ENCODE data around the gene ADCY1.

ADCY1 gene

DNA sequence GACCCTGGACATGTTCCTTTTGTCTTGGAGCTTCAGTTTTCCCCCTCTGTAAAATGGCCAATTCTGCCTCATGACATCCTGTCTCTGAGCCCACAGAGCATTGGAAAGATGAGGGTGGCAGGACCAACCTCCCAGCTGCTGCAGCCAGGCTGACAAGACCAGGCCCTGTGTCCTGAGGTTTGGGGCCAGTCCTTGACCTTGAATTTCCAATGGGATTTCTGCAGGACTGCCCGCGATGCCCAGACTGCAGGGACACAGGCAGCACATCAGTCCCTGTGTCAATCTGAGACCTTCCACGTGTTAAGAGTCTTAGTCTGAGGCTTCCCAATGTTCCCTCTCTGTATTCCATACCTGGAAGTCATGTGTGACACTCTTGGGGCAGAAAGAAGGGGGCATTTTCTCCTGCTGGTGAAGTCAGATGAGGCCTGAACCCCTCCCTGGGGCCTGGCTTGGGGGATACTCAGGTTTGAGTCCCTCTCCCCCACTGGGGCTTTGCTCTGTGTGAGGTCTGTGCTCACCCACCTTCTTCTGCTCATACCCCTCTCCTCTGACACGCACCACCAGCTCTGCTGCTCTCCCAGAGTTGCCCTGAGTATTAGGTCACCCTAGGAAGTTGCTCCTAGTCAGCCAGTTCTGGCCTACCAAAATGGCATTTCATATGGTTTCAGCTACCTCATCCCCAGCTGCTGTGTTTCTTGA lies 79.2 kb downstream of the ADCY1 start:
- no peak for DNase-seq (ENCODE audit: low read depth)

DNA sequence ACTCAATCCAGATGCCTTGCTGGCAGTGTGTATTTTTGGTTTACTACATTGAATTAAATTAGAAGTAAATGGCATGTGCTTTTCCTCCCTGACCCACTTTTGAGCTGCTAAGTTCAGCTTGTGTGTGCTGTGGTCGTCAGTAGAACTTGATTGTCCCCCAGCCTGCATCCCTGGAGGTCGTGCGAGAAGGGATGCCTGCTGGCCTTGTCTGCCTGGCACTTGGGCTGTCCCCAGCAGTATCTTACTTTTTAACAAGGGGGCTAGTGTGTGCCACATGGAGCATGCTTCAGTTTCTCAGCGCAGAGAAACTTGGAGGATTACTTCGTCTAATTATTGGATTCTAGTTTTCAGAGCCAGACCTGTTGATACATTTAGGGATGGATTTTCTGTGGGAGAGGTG lies 80.2 kb downstream of the ADCY1 start:
- DNase-seq (ENCODE audit: low read depth), result no peak

DNA sequence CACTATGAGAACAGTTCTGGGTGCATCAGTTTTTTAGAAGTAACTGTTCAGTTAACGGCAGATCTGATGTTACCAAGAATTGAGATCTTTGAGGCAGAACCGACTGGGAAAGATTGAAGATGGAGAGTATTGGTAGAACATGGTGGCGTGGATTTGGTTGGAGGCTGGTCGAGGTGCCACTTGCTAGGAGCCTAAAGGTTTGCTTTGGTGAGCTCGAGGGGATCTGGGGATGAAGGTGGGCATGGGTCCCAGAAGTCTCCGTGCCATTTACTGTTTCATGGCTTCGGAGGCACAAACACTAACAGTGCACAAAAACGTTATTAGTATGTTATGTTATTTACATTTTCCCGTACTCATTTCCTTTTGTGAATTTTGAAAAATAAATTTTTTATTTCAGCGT lies 81.4 kb downstream of the ADCY1 start:
- no peak for DNase-seq (ENCODE audit: low read depth)

- DNase-seq (ENCODE audit: low read depth), result no peak
Observed at GRCh38 chr7:45656431-45656830, 82.3 kb downstream of the ADCY1 start.

- no peak for DNase-seq (ENCODE audit: low read depth)
Observed at GRCh38 chr7:45657136-45657889, 83.1 kb downstream of the ADCY1 start.

GRCh38 chr7:45657890-45658715 lies 83.9 kb downstream of the ADCY1 start:
- no peak for DNase-seq (ENCODE audit: low read depth)

DNA sequence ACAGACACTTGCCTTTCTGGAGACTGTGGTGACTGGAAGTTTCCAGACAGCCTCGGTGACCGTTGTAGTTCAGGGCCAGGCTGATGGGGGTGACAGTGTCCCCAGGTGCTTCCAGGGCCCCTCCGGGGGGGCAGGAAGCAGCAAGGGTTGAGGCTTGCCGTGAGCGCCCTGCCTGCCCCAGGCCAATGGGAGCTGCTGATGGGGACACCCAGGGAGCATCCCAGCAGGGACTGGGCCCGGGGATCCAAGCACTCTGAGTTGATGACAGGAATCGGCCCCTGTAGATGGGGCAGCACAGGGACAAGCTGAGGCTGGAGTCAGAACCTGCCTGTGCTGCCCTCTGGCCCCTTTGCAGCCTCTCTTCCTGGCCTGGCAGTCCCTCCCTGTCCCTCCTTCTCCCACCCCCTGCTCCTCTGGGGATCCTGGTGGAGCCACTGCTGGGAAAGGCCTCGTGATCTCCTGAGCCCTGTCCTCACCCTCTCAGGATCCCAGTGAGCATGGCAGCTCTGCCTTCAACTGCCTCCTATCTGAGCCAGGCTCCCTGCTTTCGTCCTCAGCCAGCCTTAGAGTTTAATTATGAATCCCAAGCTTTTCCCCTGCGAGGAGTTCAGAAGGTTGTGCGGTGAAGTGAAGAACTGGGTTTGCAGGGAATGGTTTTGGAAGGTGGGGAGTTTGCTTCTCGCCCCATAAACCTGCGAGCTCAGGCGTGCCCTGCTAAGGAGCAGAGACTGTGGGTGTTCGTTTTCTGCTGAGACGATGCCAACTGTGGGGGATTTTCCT lies 84.7 kb downstream of the ADCY1 start:
- DNase-seq (ENCODE audit: low read depth), result no peak

GRCh38 chr7:45659496-45660139 lies 85.5 kb downstream of the ADCY1 start:
- no peak for DNase-seq (ENCODE audit: low read depth)

DNA sequence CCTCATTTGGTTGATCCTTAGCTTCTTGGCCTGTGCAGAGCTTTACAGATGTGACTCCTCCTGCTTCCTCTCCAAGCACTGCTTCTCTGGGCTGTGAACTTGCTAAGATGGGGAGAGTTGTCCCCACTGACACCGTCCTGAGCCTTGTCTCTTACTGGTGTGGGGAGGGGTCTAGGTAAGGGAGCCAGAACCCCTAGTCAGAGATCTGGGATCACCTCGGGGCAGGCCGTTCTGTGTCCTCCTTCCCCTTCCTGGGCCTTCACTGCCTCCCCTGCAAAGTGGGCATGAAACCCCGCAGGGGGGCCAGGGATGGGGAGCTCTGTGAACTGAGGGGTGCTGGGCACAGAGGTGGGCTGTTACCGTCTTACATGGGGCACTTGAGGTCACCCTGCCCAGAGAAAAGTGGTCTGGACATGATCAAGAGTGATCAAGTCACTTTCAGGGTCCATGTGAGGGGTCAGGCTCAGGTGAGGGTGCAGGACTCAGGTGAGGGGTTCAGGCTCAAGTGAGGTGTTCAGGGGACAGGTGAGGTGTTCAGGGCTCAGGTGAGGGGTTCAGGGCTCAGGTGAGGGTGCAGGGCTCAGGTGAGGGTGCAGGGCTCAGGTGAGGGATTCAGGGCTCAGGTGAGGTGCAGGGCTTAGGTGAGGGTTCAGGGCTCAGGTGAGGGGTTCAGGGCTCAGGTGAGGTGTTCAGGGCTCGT lies 86.2 kb downstream of the ADCY1 start:
- no peak for DNase-seq (ENCODE audit: low read depth)

DNA sequence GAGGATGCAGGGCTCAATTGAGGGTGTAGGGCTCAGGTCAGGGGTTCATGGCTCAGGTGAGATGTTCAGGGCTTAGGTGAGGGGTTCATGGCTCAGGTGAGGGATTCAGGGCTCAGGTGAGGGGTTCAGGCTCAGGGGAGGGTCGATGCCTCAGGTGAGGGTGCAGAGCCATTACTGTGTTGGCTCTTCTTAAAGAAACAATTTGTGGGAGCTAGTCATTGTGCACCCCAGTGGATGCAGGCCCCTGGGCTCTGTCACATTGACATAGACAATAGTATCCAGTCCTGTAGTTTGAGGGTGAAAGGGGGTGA lies 86.7 kb downstream of the ADCY1 start:
- DNase-seq (ENCODE audit: low read depth), result no peak

GRCh38 chr7:45661302-45661995 lies 87.3 kb downstream of the ADCY1 start:
- DNase-seq (ENCODE audit: low read depth), result no peak

DNA sequence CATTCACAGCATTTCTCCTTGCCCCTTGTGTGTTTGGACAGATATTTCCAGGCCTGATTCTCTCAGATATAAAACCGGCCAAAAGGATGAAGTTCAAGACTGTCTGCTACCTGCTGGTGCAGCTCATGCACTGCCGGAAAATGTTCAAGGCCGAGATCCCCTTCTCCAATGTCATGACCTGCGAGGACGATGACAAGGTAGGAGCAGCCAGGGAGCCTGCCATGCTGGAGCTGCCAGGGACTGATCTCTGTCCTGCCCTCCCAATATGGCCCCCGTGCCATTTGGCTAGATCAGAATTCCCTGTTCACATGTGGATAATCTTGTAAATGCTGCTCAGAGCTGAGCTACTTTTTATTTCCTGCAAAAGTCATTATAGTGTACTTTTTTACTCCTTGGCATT lies 87.8 kb downstream of the ADCY1 start:
- no peak for DNase-seq (ENCODE audit: low read depth)

DNA sequence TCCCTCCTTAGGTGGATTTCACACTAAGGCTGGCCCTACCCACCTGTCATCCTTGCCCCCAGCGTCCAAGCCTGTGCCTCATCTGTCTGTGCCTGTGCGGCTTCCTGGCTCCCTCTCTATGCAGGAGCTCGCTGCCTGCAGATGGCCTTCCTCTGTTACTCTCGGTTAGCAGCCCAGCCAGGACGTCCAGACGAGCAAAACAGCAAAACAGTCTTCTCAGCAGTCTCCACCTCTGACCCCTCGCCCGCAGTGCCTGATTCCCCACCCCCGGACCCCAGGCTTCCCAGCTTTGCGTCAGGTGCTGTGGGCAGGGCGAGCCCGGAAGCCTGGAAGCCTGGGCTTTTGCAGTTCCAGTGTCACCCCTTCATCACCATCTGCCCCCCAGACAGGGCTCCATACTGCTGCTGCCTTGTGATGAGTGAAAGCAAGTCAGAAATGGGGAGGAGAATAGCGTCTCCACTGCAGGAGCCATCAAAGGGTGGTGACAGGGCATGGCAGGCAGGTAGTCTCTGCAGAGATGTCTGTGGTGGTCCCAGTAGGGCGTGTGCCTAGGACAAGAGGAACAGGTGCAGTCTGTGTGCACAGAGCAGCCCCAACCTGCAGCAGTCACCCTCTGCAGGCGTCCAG lies 88.5 kb downstream of the ADCY1 start:
- DNase-seq (ENCODE audit: low read depth), result no peak

DNA sequence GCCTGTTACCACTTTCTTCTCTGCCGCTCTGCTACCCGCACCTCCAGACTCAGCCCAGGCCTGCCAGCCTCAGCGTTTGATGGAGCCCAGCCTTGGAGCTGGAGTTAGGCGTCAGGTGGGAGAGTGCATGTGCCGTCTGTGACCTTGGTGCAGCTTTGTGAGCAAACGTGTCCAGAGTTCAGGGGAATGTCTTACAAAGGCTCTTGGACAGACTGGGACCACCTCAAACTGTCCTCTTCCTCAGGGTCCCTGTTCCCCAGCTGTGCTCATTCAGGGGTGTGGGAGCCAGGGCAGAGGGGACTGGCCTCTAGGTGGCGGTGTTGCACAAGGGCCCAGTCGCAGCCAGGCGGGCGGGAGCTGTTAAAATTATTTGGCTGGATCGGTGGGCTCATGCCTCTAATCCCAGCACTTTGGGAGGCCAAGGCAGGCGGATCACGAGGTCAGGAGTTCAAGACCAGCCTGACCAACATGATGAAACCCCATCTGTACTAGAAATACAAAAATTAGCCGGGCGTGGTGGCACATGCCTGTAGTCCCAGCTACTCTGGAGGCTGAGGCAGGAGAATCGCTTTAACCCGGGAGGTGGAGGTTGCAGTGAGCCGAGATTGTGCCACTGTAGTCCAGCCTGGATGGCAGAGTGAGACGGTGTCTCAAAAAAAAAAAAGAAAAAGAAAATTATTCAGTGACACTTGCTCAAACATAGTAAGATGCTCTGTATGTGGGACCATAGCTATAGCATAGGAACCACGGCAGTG lies 89.2 kb downstream of the ADCY1 start:
- DNase-seq (ENCODE audit: low read depth), result no peak

DNA sequence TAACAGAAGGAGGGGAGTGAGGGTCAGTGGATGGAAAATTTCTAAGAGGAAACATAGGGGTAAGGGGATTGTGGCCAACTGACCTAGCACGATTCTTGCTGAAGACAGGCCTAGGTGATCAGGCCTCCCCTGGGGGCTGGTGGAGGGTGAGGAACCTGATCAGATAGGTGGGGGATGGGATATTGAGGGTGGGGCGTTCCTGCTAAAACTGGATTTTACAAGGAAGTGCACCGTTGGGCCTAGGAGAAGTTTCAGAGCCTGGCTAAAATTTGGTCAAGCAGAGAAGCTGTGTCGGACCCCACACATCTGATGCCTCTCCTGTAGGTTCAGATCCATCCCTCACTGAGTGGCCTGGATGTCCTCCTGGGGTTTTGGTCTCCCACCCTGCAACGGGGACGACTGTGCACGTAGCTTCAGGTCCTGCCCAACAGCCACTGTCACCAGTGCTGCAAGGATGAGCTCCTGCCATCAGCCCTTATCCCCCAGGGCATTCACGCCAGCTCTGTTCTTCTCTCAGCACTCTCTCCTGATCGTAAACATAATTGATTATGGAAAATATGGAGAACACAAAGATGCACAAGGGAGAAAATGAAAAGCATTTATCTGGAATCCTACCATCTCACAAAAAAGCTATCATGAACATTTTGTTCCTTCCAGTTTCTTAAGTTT lies 89.9 kb downstream of the ADCY1 start:
- no peak for DNase-seq (ENCODE audit: low read depth)

GRCh38 chr7:45665172-45665571 lies 91.0 kb downstream of the ADCY1 start:
- DNase-seq (ENCODE audit: low read depth), result no peak

- no peak for DNase-seq (ENCODE audit: low read depth)
Observed at GRCh38 chr7:45670227-45670626, 96.1 kb downstream of the ADCY1 start.

GRCh38 chr7:45670717-45671116 lies 96.5 kb downstream of the ADCY1 start:
- DNase-seq (ENCODE audit: low read depth), result no peak
